Posterior cingulate gyrus (tissue), 11 donors: ENCODE results near the gene FBXL15.

Source experiments
- DNase-seq, 10 donors: peaks; one replicate each; pipeline versions ENCODE4 v3.0.0 to v3.0.0-alpha.2; 2020 to 2021; ENCODE audit warnings: mixed read lengths in 3 of 10
- intact Hi-C: fragments of 100-400 bp; cut with DNase I; formaldehyde crosslinking; loops from one replicate; pipeline ENCODE4 v1.15.1; 2023

FBXL15 gene

GRCh38 chr10:102470579-102471546 is 50.2 kb downstream of the FBXL15 start:
- peak in 1 of 10 donors; percentile 52 for DNase-seq
- intact Hi-C loops: no loop called here
